ENCODE measurements around the gene KIAA1671.

KIAA1671 gene

DNA sequence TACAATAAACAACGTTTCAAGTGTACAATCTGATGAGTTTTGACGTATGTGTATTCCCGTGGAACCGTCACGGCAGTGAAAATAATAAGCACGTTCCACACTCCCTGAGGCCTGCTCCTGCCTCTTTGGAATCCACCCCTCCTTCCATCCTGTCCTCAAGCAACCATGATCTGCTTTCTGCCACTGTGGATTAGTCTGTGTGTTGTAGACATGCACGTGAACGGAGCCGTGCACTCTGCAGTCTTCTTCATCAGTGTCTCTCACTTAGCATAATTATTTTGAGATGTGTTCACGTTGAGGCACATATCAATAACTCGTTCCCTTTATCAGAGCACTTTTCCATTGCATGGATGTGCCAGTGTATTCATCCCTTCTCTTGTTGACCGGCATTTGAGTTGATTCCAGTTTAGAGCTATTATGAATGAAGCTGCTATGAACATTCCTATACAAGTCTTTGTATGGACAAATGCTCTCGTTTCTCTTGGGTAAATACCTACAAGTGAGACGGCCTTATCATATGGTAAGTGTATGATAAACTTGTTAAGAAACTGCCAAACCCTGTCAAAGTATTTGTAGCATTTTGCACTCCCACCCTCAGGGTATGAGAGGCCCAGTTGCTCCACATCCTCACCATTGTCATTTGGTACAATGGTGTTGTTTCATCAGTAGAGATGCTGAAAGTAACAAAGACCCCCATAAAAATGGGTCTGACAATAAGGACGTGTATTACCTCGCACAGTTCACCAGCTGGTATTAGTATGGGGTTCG lies 144.3 kb downstream of the KIAA1671 start:
- no peaks in the 10 kb centered on the region for H3K27me3 ChIP-seq (ENCODE audit: control insufficient read depth, insufficient read depth, low read length)
- H3K4me3 ChIP-seq (ENCODE audit: low read depth, low read length) = no peak overlapping the region
- no peaks in the 10 kb centered on the region for H3K9me3 ChIP-seq (ENCODE audit: control insufficient read depth, insufficient read depth, low read depth, low read length)
- no peak overlapping the region for H3K27ac ChIP-seq (ENCODE audit: low read depth, low read length)
- peaks cover 15% of the 10 kb centered on the region for H3K4me1 ChIP-seq (ENCODE audit: control insufficient read depth, insufficient read depth, low read length)
- H3K36me3 ChIP-seq (ENCODE audit: control insufficient read depth, insufficient read depth, low read length) = no peaks in the 10 kb centered on the region
- H3K9ac ChIP-seq (ENCODE audit: low read length) = no peak overlapping the region

DNA sequence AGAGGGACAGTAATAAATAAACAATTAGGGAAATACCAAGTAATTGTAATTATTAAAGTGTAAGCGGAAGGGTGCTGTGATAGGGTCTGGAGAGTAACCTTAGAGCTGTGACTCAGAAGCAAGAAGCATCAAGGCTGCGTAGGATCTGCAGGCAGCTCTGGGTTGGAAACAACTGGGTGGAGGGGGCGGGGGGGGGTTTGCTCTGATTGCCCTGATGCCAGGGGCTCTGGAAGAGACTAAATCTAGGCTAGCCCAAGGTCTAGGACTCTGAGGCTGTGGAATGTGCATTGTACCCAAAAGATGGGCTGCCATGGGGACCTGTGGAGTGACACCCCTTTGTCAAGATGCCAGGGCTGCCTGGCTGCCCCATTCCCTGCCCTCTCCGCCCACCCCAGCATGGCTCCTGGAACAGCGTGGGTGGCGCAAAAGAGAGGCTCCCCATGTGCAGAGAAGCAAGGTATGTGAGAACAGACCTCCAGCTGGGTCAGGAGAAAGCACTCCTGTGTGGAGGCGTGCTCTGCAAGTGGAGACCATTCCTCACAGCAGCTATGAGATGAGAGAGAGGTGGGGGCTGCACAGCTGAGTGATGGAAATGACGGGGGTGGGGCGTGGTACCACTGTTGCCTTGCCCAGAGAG lies 146.0 kb downstream of the KIAA1671 start:
- H3K9ac ChIP-seq (ENCODE audit: low read length) = no peak overlapping the region
- no peaks in the 10 kb centered on the region for H3K36me3 ChIP-seq (ENCODE audit: control insufficient read depth, insufficient read depth, low read length)
- no peak overlapping the region for H3K4me3 ChIP-seq (ENCODE audit: low read depth, low read length)
- H3K27ac ChIP-seq (ENCODE audit: low read depth, low read length) = no peak overlapping the region
- no peaks in the 10 kb centered on the region for H3K9me3 ChIP-seq (ENCODE audit: control insufficient read depth, insufficient read depth, low read depth, low read length)
- no peaks in the 10 kb centered on the region for H3K27me3 ChIP-seq (ENCODE audit: control insufficient read depth, insufficient read depth, low read length)
- peaks cover 15% of the 10 kb centered on the region for H3K4me1 ChIP-seq (ENCODE audit: control insufficient read depth, insufficient read depth, low read length)

DNA sequence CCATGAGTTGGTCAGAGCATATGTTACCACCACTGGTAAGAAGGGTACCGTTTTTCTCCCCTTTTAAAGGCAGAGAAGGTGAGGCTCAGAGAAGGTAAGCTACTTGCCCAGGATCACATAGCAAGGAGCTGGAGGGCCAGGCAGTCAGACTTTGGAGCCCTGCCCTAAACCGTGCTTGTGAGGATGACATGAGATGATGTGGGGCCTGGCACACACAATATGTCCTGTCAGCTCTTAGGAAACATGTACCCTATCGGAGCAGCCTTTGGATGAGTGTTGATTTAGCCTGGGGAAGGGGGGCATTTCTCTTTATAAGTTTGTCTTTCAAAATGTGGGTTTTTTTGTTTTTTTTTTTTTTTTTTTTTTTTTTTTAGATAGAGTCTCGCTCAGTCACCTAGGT lies 146.7 kb downstream of the KIAA1671 start:
- Histone ChIP-seq H3K27ac (ENCODE audit: low read depth, low read length) (no peak overlapping the region), H3K27me3 (ENCODE audit: control insufficient read depth, insufficient read depth, low read length) (no peaks in the 10 kb centered on the region), H3K4me3 (ENCODE audit: low read depth, low read length) (no peak overlapping the region)

DNA sequence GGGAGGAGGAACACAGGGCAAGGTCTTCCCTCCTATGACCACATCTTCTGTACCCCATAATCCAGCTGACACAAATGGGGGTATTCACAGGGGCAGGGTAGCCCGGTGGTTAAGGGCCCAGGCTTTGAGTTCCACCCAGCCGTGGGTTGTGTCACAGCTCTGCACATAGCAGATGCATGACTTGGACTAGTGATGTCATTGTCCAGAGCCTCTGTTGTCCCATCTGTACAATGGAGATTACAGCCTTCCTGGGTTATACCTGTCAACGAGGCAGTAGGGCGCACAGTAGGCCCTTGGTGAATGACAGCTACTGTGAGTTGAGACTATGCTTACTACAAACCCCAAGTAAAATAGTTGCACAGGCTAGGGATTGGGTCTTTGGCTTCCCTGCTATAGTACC lies 147.9 kb downstream of the KIAA1671 start:
- H3K4me3 ChIP-seq (ENCODE audit: low read depth, low read length) = no peak overlapping the region
- no peaks in the 10 kb centered on the region for H3K27me3 ChIP-seq (ENCODE audit: control insufficient read depth, insufficient read depth, low read length)
- H3K27ac ChIP-seq (ENCODE audit: low read depth, low read length) = no peak overlapping the region
- H3K36me3 ChIP-seq (ENCODE audit: control insufficient read depth, insufficient read depth, low read length) = no peaks in the 10 kb centered on the region
- no peaks in the 10 kb centered on the region for H3K9me3 ChIP-seq (ENCODE audit: control insufficient read depth, insufficient read depth, low read depth, low read length)
- H3K4me1 ChIP-seq (ENCODE audit: control insufficient read depth, insufficient read depth, low read length) = peaks cover 15% of the 10 kb centered on the region
- H3K9ac ChIP-seq (ENCODE audit: low read length) = no peak overlapping the region

More for the DNA sequence above, 146.7 kb downstream of the KIAA1671 start:
- Histone ChIP-seq H3K36me3 (ENCODE audit: control insufficient read depth, insufficient read depth, low read length) (no peaks in the 10 kb centered on the region), H3K9me3 (ENCODE audit: control insufficient read depth, insufficient read depth, low read depth, low read length) (no peaks in the 10 kb centered on the region), H3K4me1 (ENCODE audit: control insufficient read depth, insufficient read depth, low read length) (peaks cover 15% of the 10 kb centered on the region), H3K9ac (ENCODE audit: low read length) (no peak overlapping the region)

DNA sequence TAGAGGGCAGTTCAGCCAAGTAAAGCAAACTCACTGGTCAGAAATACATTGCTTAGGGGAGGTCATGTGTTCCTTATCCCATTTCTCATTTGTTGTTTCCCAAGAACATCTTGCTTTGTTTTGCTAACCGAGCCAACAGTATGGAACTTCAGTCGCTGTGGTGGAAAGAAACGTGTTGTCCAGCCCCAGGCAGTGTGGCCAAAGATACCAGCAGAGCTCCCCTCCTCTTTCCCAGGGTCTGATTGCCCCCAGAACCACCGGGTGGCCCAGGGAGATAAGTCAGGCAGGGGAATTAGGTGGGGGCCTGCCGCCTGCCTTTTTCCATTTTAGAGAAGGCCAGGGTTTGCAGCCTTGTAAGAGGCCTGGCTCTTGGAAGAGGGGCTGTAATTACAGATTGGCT lies 148.4 kb downstream of the KIAA1671 start:
- peaks cover 15% of the 10 kb centered on the region for H3K4me1 ChIP-seq (ENCODE audit: control insufficient read depth, insufficient read depth, low read length)
- no peak overlapping the region for H3K4me3 ChIP-seq (ENCODE audit: low read depth, low read length)
- no peaks in the 10 kb centered on the region for H3K9me3 ChIP-seq (ENCODE audit: control insufficient read depth, insufficient read depth, low read depth, low read length)
- H3K36me3 ChIP-seq (ENCODE audit: control insufficient read depth, insufficient read depth, low read length) = no peaks in the 10 kb centered on the region
- no peak overlapping the region for H3K9ac ChIP-seq (ENCODE audit: low read length)
- H3K27ac ChIP-seq (ENCODE audit: low read depth, low read length) = no peak overlapping the region
- H3K27me3 ChIP-seq (ENCODE audit: control insufficient read depth, insufficient read depth, low read length) = no peaks in the 10 kb centered on the region

DNA sequence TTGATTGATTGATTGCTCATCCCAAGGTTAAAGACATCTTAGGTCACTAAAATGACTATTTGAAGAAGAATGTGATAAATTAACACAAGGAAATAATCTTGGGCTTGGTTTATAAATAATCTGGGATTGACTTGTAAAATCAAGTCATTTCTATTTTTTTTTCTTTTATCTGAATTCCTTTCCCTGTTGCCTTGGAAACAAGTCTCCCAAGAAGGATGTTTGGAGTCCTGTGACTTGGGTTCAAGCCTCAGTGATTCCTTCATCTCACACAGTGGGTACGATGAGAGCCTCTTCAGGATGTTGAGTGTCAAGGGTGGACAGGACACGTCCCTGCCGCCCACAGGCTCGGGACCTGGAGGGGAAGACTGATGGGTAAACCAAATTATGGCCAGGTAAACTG lies 149.0 kb downstream of the KIAA1671 start:
- Histone ChIP-seq H3K9me3 (ENCODE audit: control insufficient read depth, insufficient read depth, low read depth, low read length) (no peaks in the 10 kb centered on the region), H3K4me1 (ENCODE audit: control insufficient read depth, insufficient read depth, low read length) (peaks cover 15% of the 10 kb centered on the region), H3K27ac (ENCODE audit: low read depth, low read length) (no peak overlapping the region), H3K4me3 (ENCODE audit: low read depth, low read length) (no peak overlapping the region), H3K9ac (ENCODE audit: low read length) (no peak overlapping the region), H3K36me3 (ENCODE audit: control insufficient read depth, insufficient read depth, low read length) (no peaks in the 10 kb centered on the region), H3K27me3 (ENCODE audit: control insufficient read depth, insufficient read depth, low read length) (no peaks in the 10 kb centered on the region)

DNA sequence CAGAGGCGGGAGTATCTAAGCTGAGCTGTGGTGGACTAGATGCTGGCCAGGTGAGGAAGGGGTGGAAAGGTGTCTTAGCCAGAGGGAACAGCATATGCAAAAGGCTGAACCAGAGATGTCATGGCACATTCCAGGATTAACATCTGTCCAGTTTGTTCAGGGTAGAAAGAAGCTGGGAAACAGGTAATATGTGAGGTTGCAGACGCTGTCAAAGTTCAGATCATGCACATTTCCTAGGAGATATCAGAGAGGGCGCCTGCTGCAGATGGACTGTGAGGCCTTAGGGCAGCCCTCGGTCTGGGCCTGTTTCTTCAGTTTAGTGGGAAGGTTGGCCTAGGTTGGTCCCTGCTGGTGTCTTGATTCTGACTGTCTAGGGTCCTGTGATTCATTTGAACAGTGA lies 149.5 kb downstream of the KIAA1671 start:
- H3K27ac ChIP-seq (ENCODE audit: low read depth, low read length) = no peak overlapping the region
- no peaks in the 10 kb centered on the region for H3K36me3 ChIP-seq (ENCODE audit: control insufficient read depth, insufficient read depth, low read length)
- no peaks in the 10 kb centered on the region for H3K27me3 ChIP-seq (ENCODE audit: control insufficient read depth, insufficient read depth, low read length)
- no peak overlapping the region for H3K4me3 ChIP-seq (ENCODE audit: low read depth, low read length)
- H3K4me1 ChIP-seq (ENCODE audit: control insufficient read depth, insufficient read depth, low read length) = peaks cover 15% of the 10 kb centered on the region
- H3K9ac ChIP-seq (ENCODE audit: low read length) = no peak overlapping the region
- H3K9me3 ChIP-seq (ENCODE audit: control insufficient read depth, insufficient read depth, low read depth, low read length) = no peaks in the 10 kb centered on the region

DNA sequence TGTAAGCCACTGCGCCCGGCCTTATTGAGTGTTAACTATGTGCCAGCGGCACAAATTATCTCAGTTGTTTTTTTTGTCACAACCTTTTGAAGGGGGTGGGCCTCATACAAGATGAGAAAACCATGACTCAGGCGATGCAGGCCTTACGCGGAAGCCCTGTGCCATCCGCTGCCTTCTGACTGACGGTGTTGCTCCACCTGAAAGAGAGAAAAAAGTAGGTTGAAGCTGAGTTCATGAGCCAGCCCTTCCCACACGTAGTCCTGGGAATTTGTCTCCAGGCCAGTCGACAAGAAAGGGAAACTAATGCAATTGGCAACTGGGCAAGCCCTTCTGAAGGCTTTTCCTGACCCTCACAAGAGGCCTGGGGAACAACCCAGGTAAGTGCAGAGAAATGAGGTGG lies 150.2 kb downstream of the KIAA1671 start:
- Histone ChIP-seq H3K4me1 (ENCODE audit: control insufficient read depth, insufficient read depth, low read length) (peaks cover 15% of the 10 kb centered on the region), H3K4me3 (ENCODE audit: low read depth, low read length) (no peak overlapping the region), H3K36me3 (ENCODE audit: control insufficient read depth, insufficient read depth, low read length) (no peaks in the 10 kb centered on the region), H3K27ac (ENCODE audit: low read depth, low read length) (no peak overlapping the region), H3K9me3 (ENCODE audit: control insufficient read depth, insufficient read depth, low read depth, low read length) (no peaks in the 10 kb centered on the region), H3K27me3 (ENCODE audit: control insufficient read depth, insufficient read depth, low read length) (no peaks in the 10 kb centered on the region), H3K9ac (ENCODE audit: low read length) (no peak overlapping the region)

DNA sequence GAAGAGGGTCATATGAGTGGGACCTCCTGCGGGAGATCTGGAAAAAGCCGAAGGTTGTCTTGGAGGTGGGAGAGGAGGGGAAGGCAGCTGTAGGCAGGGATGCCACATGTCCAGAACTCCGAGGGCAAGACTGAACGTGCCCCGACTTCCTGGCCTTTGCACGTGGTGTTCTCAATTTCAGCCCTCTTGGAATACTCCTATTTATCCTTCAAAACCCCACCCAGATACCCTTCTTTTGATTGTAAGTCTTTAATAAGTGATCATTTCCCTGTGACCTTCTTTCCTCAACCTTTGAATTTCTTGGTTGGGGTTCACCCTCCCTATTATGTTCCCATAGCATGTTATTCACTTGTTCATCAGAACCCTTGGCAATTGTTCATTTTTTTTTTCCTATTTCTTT lies 151.9 kb downstream of the KIAA1671 start:
- Histone ChIP-seq H3K4me1 (ENCODE audit: control insufficient read depth, insufficient read depth, low read length) (peaks cover 7% of the 10 kb centered on the region; the same call in 1 of the 2 replicates), H3K36me3 (ENCODE audit: control insufficient read depth, insufficient read depth, low read length) (no peaks in the 10 kb centered on the region), H3K27ac (ENCODE audit: low read depth, low read length) (no peak overlapping the region), H3K9ac (ENCODE audit: low read length) (no peak overlapping the region), H3K27me3 (ENCODE audit: control insufficient read depth, insufficient read depth, low read length) (no peaks in the 10 kb centered on the region), H3K4me3 (ENCODE audit: low read depth, low read length) (no peak overlapping the region), H3K9me3 (ENCODE audit: control insufficient read depth, insufficient read depth, low read depth, low read length) (no peaks in the 10 kb centered on the region)

DNA sequence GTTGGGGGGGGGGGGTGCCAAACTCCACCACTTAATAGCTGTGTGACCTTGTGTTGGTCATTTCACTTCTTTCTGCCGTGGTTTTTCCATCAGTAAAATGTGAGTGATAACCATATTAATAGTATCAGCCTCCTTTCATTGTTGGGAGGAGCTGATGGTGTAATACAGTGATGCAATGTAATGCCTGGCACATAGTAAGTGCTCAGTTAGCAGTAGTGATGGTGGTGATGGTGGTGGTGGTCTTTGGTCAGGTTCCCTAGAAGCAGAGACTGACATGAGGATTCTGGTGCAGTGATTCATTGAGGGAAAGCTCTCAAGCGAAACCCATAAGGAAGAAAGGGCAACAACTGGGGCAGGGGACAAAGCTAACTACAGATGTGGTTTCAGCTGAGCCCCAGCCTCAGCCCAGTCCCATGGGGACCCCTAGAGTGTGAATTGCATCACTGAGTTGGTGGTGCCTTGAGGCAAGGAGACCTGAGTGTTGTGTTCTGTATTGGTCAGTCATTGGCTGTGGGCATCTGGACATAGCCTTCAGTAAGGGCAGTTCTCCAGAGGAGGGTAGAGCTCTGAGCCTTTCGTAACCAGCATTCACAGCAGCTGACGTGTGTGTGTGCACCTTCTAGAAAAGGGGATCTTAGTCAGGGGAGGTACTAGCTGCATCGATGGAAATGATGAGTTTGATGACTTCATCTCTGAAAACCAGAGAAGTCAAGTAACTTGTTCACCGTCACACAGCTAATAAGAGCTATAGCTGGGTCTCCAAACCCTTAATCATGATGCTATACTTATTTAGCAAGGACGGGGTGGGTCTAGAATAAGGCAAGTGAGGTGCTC lies 153.5 kb downstream of the KIAA1671 start:
- H3K4me1 ChIP-seq (ENCODE audit: control insufficient read depth, insufficient read depth, low read length) = peaks cover 2% of the 10 kb centered on the region; the same call in 1 of the 2 replicates
- no peaks in the 10 kb centered on the region for H3K27me3 ChIP-seq (ENCODE audit: control insufficient read depth, insufficient read depth, low read length)
- no peaks in the 10 kb centered on the region for H3K36me3 ChIP-seq (ENCODE audit: control insufficient read depth, insufficient read depth, low read length)
- H3K9me3 ChIP-seq (ENCODE audit: control insufficient read depth, insufficient read depth, low read depth, low read length) = no peaks in the 10 kb centered on the region
- no peak overlapping the region for H3K27ac ChIP-seq (ENCODE audit: low read depth, low read length)
- no peak overlapping the region for H3K4me3 ChIP-seq (ENCODE audit: low read depth, low read length)
- no peak overlapping the region for H3K9ac ChIP-seq (ENCODE audit: low read length)

Measured in HUES6 (cell line).